ENCODE measurements around the gene TBC1D16. TPM values are rescaled to one million over a fixed set of nuclear protein-coding genes. Genes with fewer than 3 reads are reported as not detected.

Gene TBC1D16
- total and polyA plus RNA-seq, 8 donors: 4.9 to 31.4 (median 19.7) TPM

GRCh38 chr17:79909121-79909520 is 126.6 kb downstream of the TBC1D16 start:
- no peak for TF ChIP-seq CTCF (IDR thresholded peaks at IDR 0.05)
- Histone ChIP-seq H3K36me3 (no peaks in the 10 kb centered on the region), H3K4me1 (no peaks in the 10 kb centered on the region), H3K9me3 (no peaks in the 10 kb centered on the region), H3K27ac (no peak overlapping the region), H3K4me3 (no peak overlapping the region), H3K27me3 (no peaks in the 10 kb centered on the region)
- WGBS, 2 donors: 42 to 46% methylated on average over 4 of the region's 4 CpGs
- ATAC-seq (peak in 3 of 4 donors; percentile 27 to 38 (median 27)), DNase-seq (peak in 2 of 6 donors; percentile 16), FAIRE-seq (no peak)
- intact Hi-C loops (cut with DNase I): no loop called here

GRCh38 chr17:79907850-79908249 is 127.8 kb downstream of the TBC1D16 start:
- Histone ChIP-seq H3K27me3 (no peaks in the 10 kb centered on the region), H3K4me1 (no peaks in the 10 kb centered on the region), H3K36me3 (no peaks in the 10 kb centered on the region), H3K4me3 (no peak overlapping the region), H3K9me3 (no peaks in the 10 kb centered on the region), H3K27ac (no peak overlapping the region)
- FAIRE-seq: no peak
- peak in 1 of 4 donors; percentile 45 for ATAC-seq
- peak in 1 of 6 donors; percentile 39 for DNase-seq
- WGBS, 2 donors: 73 to 74% methylated on average over 16 of the region's 16 CpGs
- intact Hi-C loops (cut with DNase I): no loop called here
- no peak for TF ChIP-seq CTCF (IDR thresholded peaks at IDR 0.05)

- intact Hi-C loops (cut with DNase I): no loop called here
- TF ChIP-seq CTCF (IDR thresholded peaks at IDR 0.05): no peak
- Histone ChIP-seq H3K9me3 (no peaks in the 10 kb centered on the region), H3K27me3 (no peaks in the 10 kb centered on the region), H3K36me3 (no peaks in the 10 kb centered on the region), H3K4me1 (no peaks in the 10 kb centered on the region), H3K27ac (no peak overlapping the region), H3K4me3 (no peak overlapping the region)
- ATAC-seq (no peak), FAIRE-seq (no peak), DNase-seq (peak in 1 of 6 donors; percentile 22)
- WGBS, 2 donors: 77 to 80% methylated on average over 11 of the region's 11 CpGs
Measured at GRCh38 chr17:79907217-79907715, 128.4 kb downstream of the TBC1D16 start.

GRCh38 chr17:79905832-79906231 is 129.8 kb downstream of the TBC1D16 start:
- ATAC-seq (no peak), DNase-seq (peak in 1 of 6 donors; percentile 18), FAIRE-seq (no peak)
- H3K36me3 ChIP-seq: no peaks in the 10 kb centered on the region
- no peaks in the 10 kb centered on the region for H3K9me3 ChIP-seq
- TF ChIP-seq CTCF (IDR thresholded peaks at IDR 0.05): no peak
- H3K4me1 ChIP-seq: no peaks in the 10 kb centered on the region
- no peak overlapping the region for H3K27ac ChIP-seq
- 74 to 78% methylated on average over 8 of the region's 8 CpGs for WGBS, 2 donors
- H3K4me3 ChIP-seq: no peak overlapping the region
- intact Hi-C loops (cut with DNase I): no loop called here
- H3K27me3 ChIP-seq: no peaks in the 10 kb centered on the region

GRCh38 chr17:79904865-79905264 is 130.8 kb downstream of the TBC1D16 start:
- Histone ChIP-seq H3K27me3 (no peaks in the 10 kb centered on the region), H3K4me3 (no peak overlapping the region), H3K4me1 (no peaks in the 10 kb centered on the region), H3K36me3 (no peaks in the 10 kb centered on the region), H3K9me3 (no peaks in the 10 kb centered on the region), H3K27ac (no peak overlapping the region)
- peak in 1 of 6 donors; percentile 20 for DNase-seq
- intact Hi-C loops (cut with DNase I): no loop called here
- ATAC-seq: no peak
- 68 to 79% methylated on average over 9 of the region's 9 CpGs for WGBS, 2 donors
- no peak for TF ChIP-seq CTCF (IDR thresholded peaks at IDR 0.05)
- no peak for FAIRE-seq

All from pancreas (tissue), 10 donors.